Naive thymus-derived CD4-positive, alpha-beta T cell (primary cell): Measurements from ENCODE around the gene FAM90A26. TPM values are rescaled to one million over a fixed set of nuclear protein-coding genes. Genes with fewer than 3 reads are reported as not detected.

Experiments
- polyA plus RNA-seq, 2 donors: library from polyadenylated mRNA; unstranded; fragments of 300-500 nt; fragmentation: Illumina TruSeq; gene quantifications; one replicate each; pipeline ENCODE4 v1.2.3, GENCODE V29; 2021
- total RNA-seq, 6 experiments: library from RNA in 5 of 6; stranded (reverse) in 5 of 6; gene quantifications; 1 replicate in 5 of 6; 2 replicates in 1 of 6; pipeline ENCODE4 v1.2.3 and lab custom pipeline; 2021 to 2026

FAM90A26 gene
- total and polyA plus RNA-seq, 7 experiments from 2014 or later = not detected

Other genes starting within 250 kb of the FAM90A26 start
- gene USP17L10, start 40.2 kb downstream of the FAM90A26 start, total RNA-seq = not detected
- not detected for gene USP17L10, start 40.2 kb downstream of the FAM90A26 start, polyA plus RNA-seq
- not detected for gene USP17L11, start 45.0 kb downstream of the FAM90A26 start, total RNA-seq
- gene USP17L11, start 45.0 kb downstream of the FAM90A26 start, polyA plus RNA-seq = not detected
- not detected for gene USP17L12, start 49.7 kb downstream of the FAM90A26 start, total RNA-seq
- not detected for gene USP17L12, start 49.7 kb downstream of the FAM90A26 start, polyA plus RNA-seq
- gene USP17L13, start 54.5 kb downstream of the FAM90A26 start, total RNA-seq = not detected
- gene USP17L13, start 54.5 kb downstream of the FAM90A26 start, polyA plus RNA-seq = not detected
- not detected for gene USP17L15, start 64.0 kb downstream of the FAM90A26 start, total RNA-seq
- not detected for gene USP17L15, start 64.0 kb downstream of the FAM90A26 start, polyA plus RNA-seq
- not detected for gene USP17L17, start 73.5 kb downstream of the FAM90A26 start, total RNA-seq
- not detected for gene USP17L17, start 73.5 kb downstream of the FAM90A26 start, polyA plus RNA-seq
- not detected for gene USP17L18, start 78.2 kb downstream of the FAM90A26 start, total RNA-seq
- gene USP17L18, start 78.2 kb downstream of the FAM90A26 start, polyA plus RNA-seq = not detected
- gene USP17L19, start 83.0 kb downstream of the FAM90A26 start, total RNA-seq = not detected
- not detected for gene USP17L19, start 83.0 kb downstream of the FAM90A26 start, polyA plus RNA-seq
- gene USP17L20, start 87.7 kb downstream of the FAM90A26 start, total RNA-seq = not detected
- gene USP17L20, start 87.7 kb downstream of the FAM90A26 start, polyA plus RNA-seq = not detected
- gene USP17L21, start 92.5 kb downstream of the FAM90A26 start, total RNA-seq = not detected
- gene USP17L21, start 92.5 kb downstream of the FAM90A26 start, polyA plus RNA-seq = not detected
- not detected for gene USP17L22, start 97.2 kb downstream of the FAM90A26 start, total RNA-seq
- not detected for gene USP17L22, start 97.2 kb downstream of the FAM90A26 start, polyA plus RNA-seq
- not detected for gene USP17L24, start 154.8 kb downstream of the FAM90A26 start, total RNA-seq
- not detected for gene USP17L24, start 154.8 kb downstream of the FAM90A26 start, polyA plus RNA-seq
- not detected for gene USP17L25, start 159.5 kb downstream of the FAM90A26 start, total RNA-seq
- not detected for gene USP17L25, start 159.5 kb downstream of the FAM90A26 start, polyA plus RNA-seq
- not detected for gene USP17L26, start 164.2 kb downstream of the FAM90A26 start, total RNA-seq
- gene USP17L26, start 164.2 kb downstream of the FAM90A26 start, polyA plus RNA-seq = not detected
- not detected for gene USP17L5, start 169.0 kb downstream of the FAM90A26 start, total RNA-seq
- not detected for gene USP17L5, start 169.0 kb downstream of the FAM90A26 start, polyA plus RNA-seq
- not detected for gene USP17L27, start 173.7 kb downstream of the FAM90A26 start, total RNA-seq
- gene USP17L27, start 173.7 kb downstream of the FAM90A26 start, polyA plus RNA-seq = not detected
- not detected for gene USP17L28, start 178.5 kb downstream of the FAM90A26 start, total RNA-seq
- gene USP17L28, start 178.5 kb downstream of the FAM90A26 start, polyA plus RNA-seq = not detected
- not detected for gene USP17L29, start 183.2 kb downstream of the FAM90A26 start, total RNA-seq
- gene USP17L29, start 183.2 kb downstream of the FAM90A26 start, polyA plus RNA-seq = not detected
- not detected for gene USP17L30, start 192.7 kb downstream of the FAM90A26 start, total RNA-seq
- not detected for gene USP17L30, start 192.7 kb downstream of the FAM90A26 start, polyA plus RNA-seq